GM19239 (cell line): ENCODE data around the gene BICC1.

Source experiments
- DNase-seq: peaks from one replicate; pipeline ENCODE4 v3.0.0; 2011; ENCODE audit warnings: low spot score; ENCODE audit not compliant: insufficient read length
- FAIRE-seq: peaks from 2 replicates; lab custom pipeline; 2011; peaks lifted over from hg19 to GRCh38; lab: Jason Lieb, UNC

Gene BICC1

GRCh38 chr10:58733436-58733835, 220.8 kb downstream of the BICC1 start:
- FAIRE-seq (no peak), DNase-seq (no peak)

- FAIRE-seq = no peak
- no peak for DNase-seq
Observed at GRCh38 chr10:58734116-58734515, 221.4 kb downstream of the BICC1 start.

- no peak for DNase-seq
- FAIRE-seq = no peak
Observed at GRCh38 chr10:58734664-58735063, 222.0 kb downstream of the BICC1 start.

GRCh38 chr10:58735087-58735486, 222.4 kb downstream of the BICC1 start:
- no peak for DNase-seq
- FAIRE-seq = no peak

GRCh38 chr10:58740620-58741369, 228.1 kb downstream of the BICC1 start:
- DNase-seq (no peak), FAIRE-seq (no peak)

GRCh38 chr10:58741673-58742072, 229.0 kb downstream of the BICC1 start:
- FAIRE-seq = no peak
- no peak for DNase-seq

- DNase-seq = no peak
- FAIRE-seq = no peak
Observed at GRCh38 chr10:58742141-58742540, 229.5 kb downstream of the BICC1 start.

- DNase-seq (no peak), FAIRE-seq (no peak)
Observed at GRCh38 chr10:58743466-58744115, 230.9 kb downstream of the BICC1 start.

GRCh38 chr10:58746474-58747185, 234.0 kb downstream of the BICC1 start:
- FAIRE-seq = no peak
- DNase-seq = no peak

- FAIRE-seq = no peak
- no peak for DNase-seq
Observed at GRCh38 chr10:58747687-58748086, 235.0 kb downstream of the BICC1 start.

- no peak for FAIRE-seq
- no peak for DNase-seq
Observed at GRCh38 chr10:58752665-58753064, 240.0 kb downstream of the BICC1 start.

GRCh38 chr10:58753425-58753824, 240.8 kb downstream of the BICC1 start:
- FAIRE-seq = no peak
- DNase-seq = no peak

- FAIRE-seq = no peak
- no peak for DNase-seq
Observed at GRCh38 chr10:58754469-58755339, 242.0 kb downstream of the BICC1 start.

GRCh38 chr10:58755340-58755610, 242.6 kb downstream of the BICC1 start:
- DNase-seq = no peak
- no peak for FAIRE-seq

GRCh38 chr10:58755677-58756076, 243.0 kb downstream of the BICC1 start:
- no peak for FAIRE-seq
- no peak for DNase-seq

GRCh38 chr10:58756130-58756719, 243.6 kb downstream of the BICC1 start:
- DNase-seq (no peak), FAIRE-seq (no peak)

GRCh38 chr10:58757352-58758065, 244.8 kb downstream of the BICC1 start:
- FAIRE-seq (no peak), DNase-seq (no peak)

GRCh38 chr10:58758321-58758720, 245.6 kb downstream of the BICC1 start:
- DNase-seq (no peak), FAIRE-seq (no peak)

- DNase-seq (no peak), FAIRE-seq (no peak)
Observed at GRCh38 chr10:58764087-58764747, 251.5 kb downstream of the BICC1 start.
